Endodermal cell (in vitro differentiated cells): ENCODE results near the gene SCUBE2. TPM values are rescaled to one million over a fixed set of nuclear protein-coding genes. Genes with fewer than 3 reads are reported as not detected.

Experiments used
- DNase-seq: peaks from one replicate; pipeline ENCODE4 v3.0.0-alpha.2; 2017
- H3K27ac ChIP-seq: 2 replicates; pipeline ENCODE4 v1.5.1; 2013; ENCODE audit warnings: mild to moderate bottlenecking, low read depth, low read length, moderate library complexity
- H3K27me3 ChIP-seq: 2 replicates; pipeline ENCODE4 v1.6.1; 2013; ENCODE audit warnings: mild to moderate bottlenecking, low read length, moderate library complexity; ENCODE audit not compliant: insufficient read depth, control insufficient read depth, poor library complexity, severe bottlenecking
- H3K36me3 ChIP-seq: 2 replicates; pipeline ENCODE4 v1.7.0; 2013; ENCODE audit warnings: mild to moderate bottlenecking, low read length, moderate library complexity; ENCODE audit not compliant: control insufficient read depth, insufficient read depth
- H3K4me1 ChIP-seq: one replicate; pipeline ENCODE4 v1.7.0; 2013; ENCODE audit warnings: low read length; ENCODE audit not compliant: control insufficient read depth, insufficient read depth
- H3K4me3 ChIP-seq: 2 replicates; pipeline ENCODE4 v1.5.1; 2013; ENCODE audit warnings: mild to moderate bottlenecking, low read length, moderate library complexity
- H3K9ac ChIP-seq: 2 replicates; pipeline ENCODE4 v1.6.1; 2013; ENCODE audit warnings: mild to moderate bottlenecking, low read length, moderate library complexity; ENCODE audit not compliant: poor library complexity, severe bottlenecking; ENCODE audit errors: extremely low read depth
- H3K9me3 ChIP-seq: 2 replicates; pipeline ENCODE4 v1.6.1; 2013; ENCODE audit warnings: mild to moderate bottlenecking, low read length, moderate library complexity; ENCODE audit not compliant: control insufficient read depth
- H3K27ac Mint-ChIP-seq: 2 replicates; pipeline ENCODE4 v1.8.0; 2020; ENCODE audit warnings: mixed read lengths
- H3K27me3 Mint-ChIP-seq: 2 replicates; pipeline ENCODE4 v1.8.0; 2021; ENCODE audit warnings: mild to moderate bottlenecking, mixed read lengths; ENCODE audit not compliant: insufficient read depth
- H3K36me3 Mint-ChIP-seq: 2 replicates; pipeline ENCODE4 v1.8.0; 2020; ENCODE audit warnings: low read depth, mixed read lengths
- H3K4me1 Mint-ChIP-seq: 2 replicates; pipeline ENCODE4 v1.8.0; 2020; ENCODE audit warnings: mixed read lengths
- H3K4me3 Mint-ChIP-seq: 2 replicates; pipeline ENCODE4 v1.8.0; 2020; ENCODE audit warnings: mild to moderate bottlenecking, moderate library complexity, mixed read lengths
- H3K9me3 Mint-ChIP-seq: 2 replicates; pipeline ENCODE4 v1.8.0; 2020; ENCODE audit warnings: mild to moderate bottlenecking, mixed read lengths
- CTCF ChIP-seq: fragments of 200-600 bp; sonication (generic); conservative IDR thresholded peaks from 2 replicates; pipeline ENCODE4 v1.5.0; 2021; ENCODE audit warnings: antibody characterized with exemption, mild to moderate bottlenecking
- WGBS, 2 experiments: methylation state at CpG; one replicate each; pipeline versions ENCODE4 v1.1.5 to v1.1.7; 2013; ENCODE audit warnings: missing lambda C conversion rate in 2 of 2, mixed read lengths in 1 of 2; ENCODE audit not compliant: insufficient coverage in 1 of 2, insufficient read length in 1 of 2; 5-methylcytosine and 5-hydroxymethylcytosine counted together
- total RNA-seq, 2 donors: library from RNA; stranded (reverse); fragmentation: NEBNext Ultra II Directional in 1 of 2; extraction: Animal tissue kit (Norgen Biotek cat#: 25700) in 1 of 2; gene quantifications; 2 replicates in 1 of 2; 3 replicates in 1 of 2; pipeline ENCODE4 v1.2.1, GENCODE V29; 2021

SCUBE2 gene
- total RNA-seq, 2 donors from 2014 or later, result 1.5 to 2.0 TPM

GRCh38 chr11:9041747-9042146 lies 49.7 kb downstream of the SCUBE2 start:
- Mint-ChIP-seq H3K4me3 (no peak overlapping the region), H3K27me3 (no peaks in the 10 kb centered on the region), H3K27ac (no peak overlapping the region), H3K9me3 (no peaks in the 10 kb centered on the region), H3K4me1 (peaks cover 10% of the 10 kb centered on the region), H3K36me3 (no peaks in the 10 kb centered on the region)
- no peak for TF ChIP-seq CTCF
- 93% methylated on average over 2 of the region's 2 CpGs; no CpG with 5 or more reads in 1 of the 2 experiments for WGBS, 2 experiments
- Histone ChIP-seq H3K27me3 (peaks cover 7% of the 10 kb centered on the region), H3K4me3 (no peak overlapping the region), H3K9ac (no peak overlapping the region), H3K4me1 (no peaks in the 10 kb centered on the region), H3K9me3 (no peaks in the 10 kb centered on the region), H3K36me3 (no peaks in the 10 kb centered on the region), H3K27ac (no peak overlapping the region)
- no peak for DNase-seq

- H3K9me3 ChIP-seq, result no peaks in the 10 kb centered on the region
- Mint-ChIP-seq H3K4me3 (no peak overlapping the region), H3K4me1 (peaks cover 6% of the 10 kb centered on the region), H3K9me3 (no peaks in the 10 kb centered on the region), H3K36me3 (no peaks in the 10 kb centered on the region), H3K27ac (no peak overlapping the region), H3K27me3 (no peaks in the 10 kb centered on the region)
- H3K9ac ChIP-seq, result no peak overlapping the region
- 94 to 95% methylated on average over 7 to 9 of the region's 10 CpGs for WGBS, 2 experiments
- no peak overlapping the region for H3K4me3 ChIP-seq
- TF ChIP-seq CTCF, result no peak
- no peak overlapping the region for H3K27ac ChIP-seq
- H3K36me3 ChIP-seq, result no peaks in the 10 kb centered on the region
- H3K27me3 ChIP-seq, result peaks cover 7% of the 10 kb centered on the region
- no peaks in the 10 kb centered on the region for H3K4me1 ChIP-seq
- DNase-seq, result no peak
These were observed 51.0 kb downstream of the SCUBE2 start for GRCh38 chr11:9040410-9040809.

- no peak overlapping the region for H3K4me3 Mint-ChIP-seq
- H3K4me1 ChIP-seq, result no peaks in the 10 kb centered on the region
- no peaks in the 10 kb centered on the region for H3K27me3 Mint-ChIP-seq
- no peak overlapping the region for H3K27ac ChIP-seq
- H3K27me3 ChIP-seq, result peaks cover 7% of the 10 kb centered on the region
- H3K9me3 ChIP-seq, result no peaks in the 10 kb centered on the region
- TF ChIP-seq CTCF, result no peak
- DNase-seq, result no peak
- no peak overlapping the region for H3K4me3 ChIP-seq
- peaks cover 6% of the 10 kb centered on the region for H3K4me1 Mint-ChIP-seq
- H3K27ac Mint-ChIP-seq, result no peak overlapping the region
- H3K36me3 ChIP-seq, result no peaks in the 10 kb centered on the region
- H3K36me3 Mint-ChIP-seq, result no peaks in the 10 kb centered on the region
- 97 to 98% methylated on average over 13 to 18 of the region's 19 CpGs for WGBS, 2 experiments
- H3K9ac ChIP-seq, result no peak overlapping the region
- H3K9me3 Mint-ChIP-seq, result no peaks in the 10 kb centered on the region
These were observed 51.5 kb downstream of the SCUBE2 start for GRCh38 chr11:9039863-9040262.
